Colonic mucosa (tissue), 4 donors: ENCODE results near the gene AP2A2. TPM values are rescaled to one million over a fixed set of nuclear protein-coding genes. Genes with fewer than 3 reads are reported as not detected.

Experiments
- DNase-seq: peaks from one replicate; pipeline ENCODE4 v3.0.0-alpha.2; 2020
- H3K27ac ChIP-seq: fragments of 200-600 bp; one replicate; pipeline ENCODE4 v1.8.0; 2021
- H3K27me3 ChIP-seq: fragments of 200-600 bp; one replicate; pipeline ENCODE4 v1.8.0; 2021
- H3K36me3 ChIP-seq: fragments of 200-600 bp; one replicate; pipeline ENCODE4 v1.8.0; 2021
- H3K4me1 ChIP-seq: fragments of 200-600 bp; one replicate; pipeline ENCODE4 v1.8.0; 2021; ENCODE audit warnings: mild to moderate bottlenecking
- H3K4me3 ChIP-seq: fragments of 200-600 bp; one replicate; pipeline ENCODE4 v1.8.0; 2021
- H3K9ac ChIP-seq, 2 donors: one replicate each; pipeline ENCODE4 v1.7.0; 2013; ENCODE audit warnings: control low read depth in 2 of 2, low read depth in 2 of 2, low read length in 2 of 2
- H3K9me3 ChIP-seq: fragments of 200-600 bp; one replicate; pipeline ENCODE4 v1.8.0; 2021
- intact Hi-C: fragments of 100-400 bp; cut with DNase I; formaldehyde crosslinking; loops from one replicate; pipeline ENCODE4 v1.14.1; 2022
- total RNA-seq, 2 donors: library from RNA; stranded (reverse); fragmentation: NEBNext Ultra II Directional in 1 of 2; extraction: Animal tissue kit (Norgen Biotek cat#: 25700) in 1 of 2; gene quantifications; one replicate each; pipeline ENCODE4 v1.2.1, GENCODE V29; 2021
- TF ChIP-seq, protein P1 (sequence below): fragments of 200-600 bp; IDR thresholded peaks from one replicate; pipeline ENCODE4 v1.8.0; 2022; ENCODE audit warnings: antibody characterized with exemption, mild to moderate bottlenecking
- donor health status: healthy.
- donor health status: DM: no; HTN: no; CAD: no.
- donor health status: DM: no; HTN: no; CAD: no.

The AP2A2 gene
- total RNA-seq, 2 donors from 2014 or later = 69.4 to 72.5 TPM

DNA sequence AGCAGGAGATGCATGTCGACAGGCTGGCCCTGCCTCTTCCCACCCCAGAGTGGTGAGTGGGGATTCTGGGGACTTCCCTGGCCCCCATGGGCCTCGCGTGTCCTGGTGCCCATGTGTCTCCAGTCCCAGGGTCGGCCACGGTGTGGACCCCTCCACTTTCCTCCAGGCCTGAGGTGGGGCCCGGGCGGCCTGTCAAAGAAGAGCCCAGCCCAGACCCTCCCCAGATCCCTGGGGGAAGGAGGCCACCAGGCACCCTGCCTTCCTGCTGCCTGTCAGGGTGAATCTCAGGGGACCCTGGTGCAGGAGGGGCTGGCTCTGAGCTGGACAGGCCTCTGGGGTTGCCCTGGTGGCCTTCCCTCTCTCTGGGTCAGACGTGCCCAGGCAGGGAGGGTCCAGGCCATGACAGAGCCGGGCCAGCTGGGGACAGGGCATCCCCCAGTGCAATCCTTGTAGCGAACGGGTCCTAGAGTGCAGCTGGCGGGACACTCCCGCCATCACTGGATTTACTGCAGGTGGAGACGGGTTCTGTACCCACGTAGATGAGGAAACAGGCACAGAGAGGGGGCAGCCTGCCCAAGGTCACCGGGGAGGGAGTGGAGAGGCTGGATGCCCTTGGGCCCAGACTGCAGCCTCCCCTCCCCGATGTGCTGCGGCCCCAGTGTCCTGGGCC is 124.4 kb downstream of the AP2A2 start:
- no peak for DNase-seq
- Histone ChIP-seq H3K9ac (no peak overlapping the region), H3K36me3 (no peaks in the 10 kb centered on the region), H3K4me1 (peaks cover 5% of the 10 kb centered on the region), H3K4me3 (no peak overlapping the region), H3K27me3 (peaks cover 11% of the 10 kb centered on the region), H3K27ac (no peak overlapping the region), H3K9me3 (no peaks in the 10 kb centered on the region)
- intact Hi-C loops = loop anchor here (5.0 kb wide), 2 partner anchors 128 to 203 kb away; no protein-coding TSS in a partner anchor
- TF ChIP-seq, protein P1, sequence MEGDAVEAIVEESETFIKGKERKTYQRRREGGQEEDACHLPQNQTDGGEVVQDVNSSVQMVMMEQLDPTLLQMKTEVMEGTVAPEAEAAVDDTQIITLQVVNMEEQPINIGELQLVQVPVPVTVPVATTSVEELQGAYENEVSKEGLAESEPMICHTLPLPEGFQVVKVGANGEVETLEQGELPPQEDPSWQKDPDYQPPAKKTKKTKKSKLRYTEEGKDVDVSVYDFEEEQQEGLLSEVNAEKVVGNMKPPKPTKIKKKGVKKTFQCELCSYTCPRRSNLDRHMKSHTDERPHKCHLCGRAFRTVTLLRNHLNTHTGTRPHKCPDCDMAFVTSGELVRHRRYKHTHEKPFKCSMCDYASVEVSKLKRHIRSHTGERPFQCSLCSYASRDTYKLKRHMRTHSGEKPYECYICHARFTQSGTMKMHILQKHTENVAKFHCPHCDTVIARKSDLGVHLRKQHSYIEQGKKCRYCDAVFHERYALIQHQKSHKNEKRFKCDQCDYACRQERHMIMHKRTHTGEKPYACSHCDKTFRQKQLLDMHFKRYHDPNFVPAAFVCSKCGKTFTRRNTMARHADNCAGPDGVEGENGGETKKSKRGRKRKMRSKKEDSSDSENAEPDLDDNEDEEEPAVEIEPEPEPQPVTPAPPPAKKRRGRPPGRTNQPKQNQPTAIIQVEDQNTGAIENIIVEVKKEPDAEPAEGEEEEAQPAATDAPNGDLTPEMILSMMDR = no peak

DNA sequence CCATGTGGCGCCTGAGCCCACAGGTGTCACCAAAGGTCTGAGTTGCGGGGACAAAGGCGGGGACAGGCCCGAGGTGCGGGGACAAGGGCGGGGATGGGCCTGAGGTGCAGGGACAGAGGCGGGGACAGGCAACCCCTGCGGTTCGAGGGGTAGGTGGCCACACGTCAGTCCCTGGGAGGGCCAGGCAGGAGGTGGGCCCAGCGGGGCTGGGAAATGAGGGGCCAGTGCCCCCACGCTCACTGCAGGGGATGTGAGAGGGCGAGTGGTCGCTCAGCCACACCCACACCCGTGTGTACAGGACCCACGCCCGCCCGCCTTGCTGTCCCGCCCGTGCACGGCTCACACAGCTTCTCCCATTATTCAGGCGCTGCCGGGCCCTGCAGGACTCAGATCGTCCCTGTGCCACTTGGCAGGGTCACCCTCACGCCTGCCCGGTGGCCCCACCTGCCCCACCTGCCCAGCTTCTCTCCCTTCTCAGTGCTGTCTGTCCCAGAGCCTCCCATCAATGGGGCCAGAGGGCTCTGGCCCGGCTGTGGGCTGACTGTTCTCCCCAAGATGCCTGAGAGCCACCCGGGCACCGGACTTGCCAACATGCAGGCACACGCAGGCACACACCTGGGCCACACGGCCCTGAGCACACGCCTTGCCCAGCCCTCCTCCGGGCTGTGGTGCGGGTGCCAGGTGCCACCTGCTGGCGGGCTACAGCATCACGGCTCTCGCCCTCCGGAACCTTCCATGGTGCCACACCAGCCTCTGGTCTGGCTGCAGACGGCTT is 125.1 kb downstream of the AP2A2 start:
- Histone ChIP-seq H3K9me3 (no peaks in the 10 kb centered on the region), H3K36me3 (no peaks in the 10 kb centered on the region), H3K27me3 (peaks cover 11% of the 10 kb centered on the region), H3K9ac (no peak overlapping the region), H3K4me3 (no peak overlapping the region), H3K27ac (no peak overlapping the region), H3K4me1 (peaks cover 5% of the 10 kb centered on the region)
- TF ChIP-seq, protein P1 = peak; percentile 89
- intact Hi-C loops = loop anchor here (5.0 kb wide), 2 partner anchors 128 to 203 kb away; no protein-coding TSS in a partner anchor
- DNase-seq = peak; percentile 85

DNA sequence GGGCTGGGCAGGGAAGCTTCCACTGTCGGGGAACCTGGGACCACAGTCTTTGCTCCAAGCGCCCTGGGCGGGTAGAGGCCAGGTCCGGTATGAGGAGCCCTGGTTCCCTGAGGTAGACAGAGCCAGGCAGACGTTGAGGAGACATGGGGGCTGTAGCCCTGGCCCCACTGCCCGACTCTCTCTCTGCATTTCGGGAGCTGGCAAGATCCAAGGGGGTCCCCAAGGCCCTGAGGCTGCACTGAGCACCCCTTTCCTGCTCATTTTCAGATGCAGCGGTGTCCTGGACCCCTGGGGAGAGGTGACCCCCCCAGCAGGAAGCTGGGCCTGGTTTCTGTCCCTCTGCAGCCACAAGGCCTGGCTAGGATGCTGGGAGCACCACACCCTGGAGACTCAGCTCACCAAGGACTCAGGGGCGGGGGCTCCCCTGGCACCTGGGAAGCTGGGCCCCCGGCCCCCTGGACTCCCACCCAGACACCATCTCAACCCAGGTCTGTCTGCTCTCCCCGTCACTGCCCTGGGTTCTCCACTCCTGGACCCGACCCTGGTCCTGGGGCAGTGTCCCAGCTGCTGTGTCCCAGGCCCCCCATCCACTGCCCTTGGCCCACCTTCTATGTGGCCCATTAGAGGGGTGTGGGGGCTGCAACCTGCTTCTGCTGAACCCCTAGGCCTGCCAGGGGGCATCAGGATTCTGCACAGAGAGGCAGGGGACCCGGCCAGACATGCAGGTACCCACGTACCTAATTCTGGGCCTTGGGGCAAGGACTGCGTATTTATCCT is 125.9 kb downstream of the AP2A2 start:
- intact Hi-C loops = loop anchor here (5.0 kb wide), 2 partner anchors 129 to 204 kb away; no protein-coding TSS in a partner anchor
- Histone ChIP-seq H3K9ac (peak overlapping the region in 1 of 2 donors; percentile 21), H3K9me3 (no peaks in the 10 kb centered on the region), H3K36me3 (no peaks in the 10 kb centered on the region), H3K27ac (no peak overlapping the region), H3K27me3 (peaks cover 11% of the 10 kb centered on the region), H3K4me1 (peaks cover 5% of the 10 kb centered on the region), H3K4me3 (no peak overlapping the region)
- peak; percentile 39 for DNase-seq
- TF ChIP-seq, protein P1 = no peak

GRCh38 chr11:1052133-1053011 is 126.7 kb downstream of the AP2A2 start:
- TF ChIP-seq, protein P1 = no peak
- intact Hi-C loops = loop anchor here (5.0 kb wide), 2 partner anchors 130 to 205 kb away; no protein-coding TSS in a partner anchor
- H3K27ac ChIP-seq = peak overlapping the region; percentile 93
- H3K4me3 ChIP-seq = no peak overlapping the region
- no peaks in the 10 kb centered on the region for H3K36me3 ChIP-seq
- DNase-seq = no peak
- H3K9me3 ChIP-seq = no peaks in the 10 kb centered on the region
- peaks cover 11% of the 10 kb centered on the region for H3K27me3 ChIP-seq
- peak overlapping the region; percentile 3 to 26 for H3K9ac ChIP-seq
- H3K4me1 ChIP-seq = peaks cover 5% of the 10 kb centered on the region
